Skeletal muscle tissue (tissue), 4 donors: ENCODE results near the gene ACAP3. TPM values are rescaled to one million over a fixed set of nuclear protein-coding genes. Genes with fewer than 3 reads are reported as not detected.

Source experiments
- H3K27ac ChIP-seq: one replicate; pipeline ENCODE4 v1.7.0; 2013; ENCODE audit warnings: mild to moderate bottlenecking, low read depth, low read length, inconsistent platforms
- H3K27me3 ChIP-seq, 3 donors: one replicate each; pipeline ENCODE4 v1.7.0; 2013; ENCODE audit warnings: low read length in 3 of 3; ENCODE audit not compliant: control insufficient read depth in 3 of 3, insufficient read depth in 3 of 3
- H3K36me3 ChIP-seq, 3 donors: one replicate each; pipeline ENCODE4 v1.7.0; 2013; ENCODE audit warnings: low read length in 3 of 3; ENCODE audit not compliant: control insufficient read depth in 3 of 3, insufficient read depth in 3 of 3
- H3K4me1 ChIP-seq, 3 donors: one replicate each; pipeline ENCODE4 v1.7.0; 2013; ENCODE audit warnings: low read length in 3 of 3, mild to moderate bottlenecking in 3 of 3; ENCODE audit not compliant: control insufficient read depth in 3 of 3, insufficient read depth in 3 of 3
- H3K4me3 ChIP-seq, 3 donors: one replicate each; pipeline ENCODE4 v1.7.0; 2013; ENCODE audit warnings: low read length in 3 of 3
- H3K9ac ChIP-seq, 3 donors: one replicate each; pipeline ENCODE4 v1.7.0; 2013; ENCODE audit warnings: low read length in 3 of 3, mild to moderate bottlenecking in 3 of 3, moderate library complexity in 2 of 3, low read depth in 1 of 3
- H3K9me3 ChIP-seq, 3 donors: one replicate each; pipeline ENCODE4 v1.7.0; 2013; ENCODE audit warnings: low read length in 3 of 3; ENCODE audit not compliant: control insufficient read depth in 3 of 3
- total RNA-seq: library from RNA; depleted of rRNA; stranded (reverse); fragments of >200 nt; gene quantifications from one replicate; pipeline ENCODE4 v1.2.3, GENCODE V29; 2014
- donor health status: Osteomylitis.

The ACAP3 gene
- total RNA-seq, 1 donor from 2014 or later, result 23.5 TPM

GRCh38 chr1:1303736-1304135, 4.0 kb downstream of the ACAP3 start:
- Histone ChIP-seq H3K36me3 (peaks cover 0 to 2% (median 0%) of the 10 kb centered on the region in 3 donors), H3K9me3 (no peaks in the 10 kb centered on the region), H3K27ac (no peak overlapping the region), H3K4me1 (peaks cover 29 to 38% (median 37%) of the 10 kb centered on the region in 3 donors), H3K27me3 (no peaks in the 10 kb centered on the region), H3K9ac (no peak overlapping the region), H3K4me3 (no peak overlapping the region)

GRCh38 chr1:1302951-1303509, 4.7 kb downstream of the ACAP3 start:
- H3K4me1 ChIP-seq, result peaks cover 29 to 37% (median 36%) of the 10 kb centered on the region in 3 donors
- no peak overlapping the region for H3K9ac ChIP-seq
- H3K9me3 ChIP-seq, result no peaks in the 10 kb centered on the region
- peaks cover 0 to 2% (median 0%) of the 10 kb centered on the region in 3 donors for H3K36me3 ChIP-seq
- H3K27me3 ChIP-seq, result no peaks in the 10 kb centered on the region
- H3K27ac ChIP-seq, result no peak overlapping the region
- no peak overlapping the region for H3K4me3 ChIP-seq

GRCh38 chr1:1302006-1302430, 5.7 kb downstream of the ACAP3 start:
- H3K36me3 ChIP-seq, result peaks cover 0 to 6% (median 4%) of the 10 kb centered on the region in 3 donors
- peaks cover 27 to 33% (median 33%) of the 10 kb centered on the region in 3 donors for H3K4me1 ChIP-seq
- H3K9me3 ChIP-seq, result no peaks in the 10 kb centered on the region
- H3K9ac ChIP-seq, result no peak overlapping the region
- H3K27ac ChIP-seq, result no peak overlapping the region
- no peak overlapping the region for H3K4me3 ChIP-seq
- no peaks in the 10 kb centered on the region for H3K27me3 ChIP-seq

GRCh38 chr1:1300352-1300739, 7.4 kb downstream of the ACAP3 start:
- no peak overlapping the region for H3K27ac ChIP-seq
- no peak overlapping the region for H3K4me3 ChIP-seq
- peaks cover 6 to 15% (median 8%) of the 10 kb centered on the region in 3 donors for H3K36me3 ChIP-seq
- H3K27me3 ChIP-seq, result no peaks in the 10 kb centered on the region
- H3K9me3 ChIP-seq, result no peaks in the 10 kb centered on the region
- H3K9ac ChIP-seq, result no peak overlapping the region
- peaks cover 11 to 17% (median 16%) of the 10 kb centered on the region in 3 donors for H3K4me1 ChIP-seq

- Histone ChIP-seq H3K27ac (no peak overlapping the region), H3K27me3 (no peaks in the 10 kb centered on the region), H3K36me3 (peaks cover 8 to 18% (median 8%) of the 10 kb centered on the region in 3 donors), H3K9me3 (no peaks in the 10 kb centered on the region), H3K9ac (no peak overlapping the region), H3K4me3 (no peak overlapping the region), H3K4me1 (peaks cover 6 to 11% (median 11%) of the 10 kb centered on the region in 3 donors)
Observed at GRCh38 chr1:1299686-1300351, 7.9 kb downstream of the ACAP3 start.

GRCh38 chr1:1298861-1299685, 8.7 kb downstream of the ACAP3 start:
- H3K36me3 ChIP-seq, result peaks cover 8 to 18% (median 8%) of the 10 kb centered on the region in 3 donors
- H3K4me1 ChIP-seq, result peaks cover 0 to 4% (median 4%) of the 10 kb centered on the region in 3 donors
- H3K27ac ChIP-seq, result no peak overlapping the region
- H3K4me3 ChIP-seq, result no peak overlapping the region
- no peaks in the 10 kb centered on the region for H3K9me3 ChIP-seq
- H3K27me3 ChIP-seq, result no peaks in the 10 kb centered on the region
- H3K9ac ChIP-seq, result no peak overlapping the region

- H3K9ac ChIP-seq, result no peak overlapping the region
- no peak overlapping the region for H3K27ac ChIP-seq
- peaks cover 8 to 18% (median 8%) of the 10 kb centered on the region in 3 donors for H3K36me3 ChIP-seq
- H3K27me3 ChIP-seq, result no peaks in the 10 kb centered on the region
- no peak overlapping the region for H3K4me3 ChIP-seq
- no peaks in the 10 kb centered on the region for H3K4me1 ChIP-seq
- H3K9me3 ChIP-seq, result no peaks in the 10 kb centered on the region
Observed at GRCh38 chr1:1297802-1298424, 9.8 kb downstream of the ACAP3 start.

GRCh38 chr1:1296070-1297061, 11.4 kb downstream of the ACAP3 start:
- Histone ChIP-seq H3K4me1 (peaks cover under 1 to 7% (median 4%) of the 10 kb centered on the region in 3 donors), H3K27me3 (no peaks in the 10 kb centered on the region), H3K4me3 (no peak overlapping the region), H3K9ac (no peak overlapping the region), H3K36me3 (peaks cover 8 to 18% (median 8%) of the 10 kb centered on the region in 3 donors), H3K9me3 (no peaks in the 10 kb centered on the region), H3K27ac (no peak overlapping the region)
